Heart left ventricle (tissue), 13 donors: ENCODE data around the gene UVRAG.

Experiments
- CTCF ChIP-seq, 12 donors: fragments of 200-600 bp; sonication (generic) in 4 of 12; IDR thresholded peaks; one replicate each; pipeline versions ENCODE4 v1.5.0 to v1.8.0; 2018 to 2022; ENCODE audit warnings: antibody characterized with exemption in 12 of 12, mild to moderate bottlenecking in 5 of 12
- POLR2A ChIP-seq, 2 donors: fragments of 450-650 bp; IDR thresholded peaks; one replicate each; pipeline ENCODE4 v1.6.1; 2017; ENCODE audit warnings: antibody characterized with exemption in 2 of 2, mild to moderate bottlenecking in 2 of 2, moderate library complexity in 2 of 2
- donor health status: ischemic (EF 13 %, LVEDD 7.1; RV severe dilation, severe dysfunction).
- donor health status: DM: no; HTN: yes; CAD: no.
- donor health status: DM: no; HTN: no; CAD: no.
- donor health status: ischemic (EF 25% LVEDD 6.9; RV normal size, moderate dysfunction).
- donor health status: ischemic (EF 25% LVEDD 5.7; RV mildly dilated, moderate dysfunction).
- donor health status: ischemic (EF 35%, LVEDD 5.7; RV mildly dilated, moderate dysfunction).
- donor health status: nonischemic (EF 11% LVEDD 7.7; RV severe dilation, severe dysfunction).
- donor health status: DM: yes; HTN: yes; CAD: no.
- donor health status: PGD.
- donor health status: ischemic (EF 29% LVEDD 5.4; RV normal size, mild dysfunction).
- donor health status: nonischemic (EF 23%, LVEDD 6.1; RV moderate dilation, normal function).

- TF ChIP-seq CTCF (IDR thresholded peaks at IDR 0.05): no peak
- TF ChIP-seq POLR2A (IDR thresholded peaks at IDR 0.05): no peak
Observed at GRCh38 chr11:75879737-75880136, 64.7 kb downstream of the UVRAG start.
